H54 (cell line): ENCODE data around the gene FGF14.

ENCODE experiments used
- DNase-seq: peaks from one replicate; pipeline ENCODE4 v3.0.0; 2011; ENCODE audit warnings: low spot score, mixed read lengths; ENCODE audit not compliant: insufficient read length
- FAIRE-seq: peaks from 3 replicates; lab custom pipeline; 2011; peaks lifted over from hg19 to GRCh38; lab: Jason Lieb, UNC
- POLR2A ChIP-seq: IDR thresholded peaks from 2 replicates; pipeline ENCODE4 v1.6.1; 2011; ENCODE audit warnings: low read depth, mild to moderate bottlenecking, low read length

The FGF14 gene

DNA sequence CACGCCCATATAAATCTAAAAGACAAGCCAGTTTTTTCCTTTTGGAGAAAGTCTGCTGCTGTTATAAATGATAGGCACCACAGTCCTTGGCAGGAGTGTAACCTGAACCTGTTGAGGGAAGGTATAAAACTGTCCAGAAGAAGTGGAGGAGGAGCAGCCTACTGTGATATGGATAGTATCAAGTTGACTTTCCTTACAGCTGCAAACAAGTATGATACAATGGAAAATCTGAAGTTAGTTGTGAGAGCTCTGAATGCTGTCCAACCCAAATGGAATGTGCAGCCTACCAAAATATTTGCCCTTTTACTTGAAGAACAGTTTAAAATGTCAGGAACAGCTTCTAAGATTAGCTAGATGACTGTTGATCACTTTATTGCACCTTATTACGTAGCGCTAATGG, 399.6 kb downstream of the FGF14 start:
- FAIRE-seq (no peak), DNase-seq (no peak)
- no peak for TF ChIP-seq POLR2A

DNA sequence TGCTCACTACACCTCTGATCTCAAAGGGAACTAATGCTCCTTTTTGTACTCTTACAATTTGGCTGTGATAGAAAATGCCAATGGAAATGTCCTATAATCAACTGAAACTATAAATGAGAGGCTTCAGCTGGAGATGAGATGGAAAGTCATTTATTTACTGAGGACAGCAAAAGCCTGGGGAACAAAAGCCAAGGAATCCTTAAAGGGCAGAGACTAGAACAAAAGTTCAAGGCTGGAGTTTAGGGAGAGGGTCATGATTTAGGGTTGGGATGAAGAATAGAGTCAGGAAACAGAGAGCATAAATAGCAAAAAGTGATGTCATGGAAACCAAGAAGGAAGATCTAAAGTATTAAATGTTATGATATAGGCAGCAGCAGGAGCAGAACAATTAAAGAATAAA, 401.1 kb downstream of the FGF14 start:
- FAIRE-seq (no peak), DNase-seq (no peak)
- TF ChIP-seq POLR2A: no peak

DNA sequence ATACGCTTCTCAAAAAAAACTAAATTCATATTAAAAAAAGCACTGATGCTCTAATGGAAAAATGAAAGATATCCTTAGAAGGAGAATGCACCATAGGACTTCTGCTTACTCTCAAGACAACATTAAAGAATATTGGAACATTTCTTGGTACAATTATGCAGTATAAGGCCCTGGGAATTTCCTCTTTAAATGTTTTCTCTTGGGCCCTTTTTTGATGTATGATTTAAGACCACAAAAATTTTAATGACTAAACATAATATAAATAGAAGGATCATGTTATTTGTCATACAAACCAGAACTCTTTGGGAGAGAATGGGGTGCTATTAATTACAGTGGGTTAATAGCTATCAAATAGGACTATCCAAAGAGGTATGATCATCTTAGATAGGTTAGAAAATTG, 403.7 kb downstream of the FGF14 start:
- no peak for TF ChIP-seq POLR2A
- DNase-seq (no peak), FAIRE-seq (no peak)

DNA sequence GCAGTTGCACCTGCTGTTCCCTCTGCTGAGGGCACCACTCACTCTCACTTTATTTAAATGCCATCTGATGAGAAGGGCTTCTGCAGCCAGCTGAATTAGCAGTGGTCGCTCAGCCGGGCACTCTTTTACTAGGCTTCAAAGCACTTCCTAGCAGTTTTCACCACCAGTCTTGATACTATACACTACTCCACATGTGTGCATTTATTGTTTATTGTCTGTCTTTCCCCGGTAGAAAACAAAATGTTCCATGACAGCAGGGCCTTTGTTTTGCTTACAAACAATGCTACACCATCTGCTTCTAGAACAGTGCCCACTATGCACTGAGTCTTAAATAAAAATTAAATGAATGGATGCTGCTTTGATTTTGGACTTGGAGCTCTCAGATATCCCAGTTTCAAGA, 404.9 kb downstream of the FGF14 start:
- no peak for TF ChIP-seq POLR2A
- FAIRE-seq (no peak), DNase-seq (no peak)

DNA sequence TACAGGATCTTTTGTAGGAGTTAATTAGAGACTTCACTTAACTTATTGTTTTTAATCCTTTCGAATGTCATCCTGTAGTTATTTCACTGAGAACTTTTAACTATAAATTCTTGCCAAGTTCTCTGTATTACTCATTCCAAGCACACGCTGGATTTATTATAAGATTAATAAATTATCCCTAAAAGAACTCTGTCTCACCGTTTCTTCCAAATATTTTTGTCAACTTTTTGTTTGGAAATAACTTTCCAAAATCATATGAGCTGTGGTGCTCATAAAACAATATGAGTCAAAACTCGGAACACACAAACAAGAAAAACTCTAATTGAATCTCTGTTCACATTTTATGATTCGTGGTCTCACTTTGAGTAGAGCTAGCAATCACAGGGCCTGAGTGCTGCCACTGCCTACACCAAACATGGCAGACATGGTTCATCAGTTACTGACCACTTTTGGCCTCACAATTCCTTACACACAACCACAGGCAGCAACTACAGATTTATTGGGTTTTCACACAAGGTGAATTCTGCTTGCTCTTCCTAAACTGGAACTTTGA, 412.0 kb downstream of the FGF14 start:
- DNase-seq (no peak), FAIRE-seq (no peak)
- TF ChIP-seq POLR2A: no peak

DNA sequence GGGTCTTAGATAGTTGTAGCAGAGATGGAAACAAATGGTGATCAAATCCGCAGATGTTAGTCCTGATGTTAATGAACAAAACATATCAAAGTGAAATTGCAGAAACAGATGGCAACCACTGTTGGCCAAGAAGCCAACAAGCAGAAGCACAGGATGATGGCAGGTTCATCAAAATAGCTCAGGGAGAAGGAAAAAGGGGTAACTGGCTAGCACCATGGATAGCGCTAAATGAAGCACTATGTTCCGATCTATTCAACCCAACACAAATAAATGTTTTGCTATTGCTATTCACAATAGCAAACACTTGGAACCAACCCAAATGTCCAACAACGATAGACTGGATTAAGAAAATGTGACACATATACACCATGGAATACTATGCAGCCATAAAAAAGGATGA, 413.7 kb downstream of the FGF14 start:
- no peak for TF ChIP-seq POLR2A
- FAIRE-seq (peak; percentile 60), DNase-seq (no peak)

DNA sequence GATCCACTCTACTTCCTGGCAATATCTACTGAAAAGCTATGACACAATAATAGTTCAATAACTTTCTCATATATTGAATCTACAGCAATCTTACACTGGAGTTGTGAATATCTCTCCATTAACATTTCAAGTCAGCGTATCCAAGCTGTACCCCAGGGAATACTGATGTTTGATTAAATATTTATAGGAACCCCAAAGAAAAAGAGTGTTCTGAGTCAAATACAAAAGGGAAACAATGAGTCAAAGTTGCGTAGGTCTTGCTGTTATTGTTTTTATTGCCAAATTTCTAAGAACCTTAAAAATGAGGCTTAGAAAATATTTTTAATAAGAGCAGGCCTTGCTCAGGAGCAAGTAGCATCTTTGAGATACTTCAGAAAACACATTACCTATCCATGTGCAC, 415.5 kb downstream of the FGF14 start:
- TF ChIP-seq POLR2A: no peak
- no peak for DNase-seq
- FAIRE-seq: no peak

DNA sequence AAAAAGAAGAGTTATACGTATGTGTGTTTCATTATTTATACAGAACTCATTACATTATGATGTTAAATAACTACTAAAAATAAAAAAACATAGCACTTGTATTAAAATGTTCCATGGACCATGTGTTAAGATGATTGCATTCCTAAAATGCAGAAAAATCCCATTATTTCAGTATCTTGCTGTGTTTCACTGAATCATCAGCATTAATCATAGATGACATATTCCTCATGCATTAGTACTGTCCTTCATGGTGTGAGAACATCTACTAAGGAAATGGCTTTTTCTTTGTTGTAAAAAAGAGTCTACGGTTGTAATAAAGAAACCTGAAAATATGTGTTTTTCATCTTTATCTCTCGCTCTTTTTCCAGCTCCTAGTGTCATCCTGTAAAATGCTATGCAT, 416.5 kb downstream of the FGF14 start:
- FAIRE-seq (peak; percentile 84), DNase-seq (no peak)
- TF ChIP-seq POLR2A: no peak

DNA sequence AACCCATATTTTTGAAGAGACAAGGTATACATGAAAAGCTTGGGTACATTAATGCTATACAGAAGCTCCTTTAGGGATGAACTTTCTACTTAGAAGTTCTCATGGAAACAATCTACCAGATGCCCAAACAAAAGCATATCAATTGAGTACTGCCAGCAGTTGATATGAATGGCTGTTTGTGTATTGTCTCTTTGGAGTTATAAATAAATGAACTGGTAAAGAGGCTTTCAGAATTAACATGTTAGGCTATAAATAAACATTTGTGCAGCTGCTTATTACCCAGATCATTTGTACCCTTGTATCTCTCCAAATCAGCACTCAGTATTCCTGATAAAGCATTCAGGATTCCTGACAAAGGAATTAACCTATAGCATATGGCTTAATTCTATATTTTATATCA, 418.9 kb downstream of the FGF14 start:
- FAIRE-seq: no peak
- no peak for TF ChIP-seq POLR2A
- no peak for DNase-seq

DNA sequence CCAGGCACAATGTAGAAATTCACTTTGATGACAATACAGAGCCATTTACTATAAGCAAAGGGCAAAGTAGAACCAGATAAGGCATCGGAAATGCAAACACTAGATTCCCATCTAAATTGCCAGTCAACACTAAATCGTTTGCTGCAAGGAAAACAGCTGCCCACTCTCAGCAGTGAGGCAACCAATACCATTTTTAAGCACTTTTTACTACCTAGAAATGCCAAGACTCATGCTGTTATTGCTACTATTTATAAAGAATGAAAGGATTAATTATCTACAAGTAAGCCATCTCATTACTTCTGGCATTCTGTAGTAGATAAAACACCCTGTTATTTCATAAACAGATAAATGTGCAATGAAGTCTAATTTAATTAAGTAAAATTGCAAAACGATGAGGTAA, 422.0 kb downstream of the FGF14 start:
- no peak for DNase-seq
- TF ChIP-seq POLR2A: no peak
- peak; percentile 48 for FAIRE-seq

DNA sequence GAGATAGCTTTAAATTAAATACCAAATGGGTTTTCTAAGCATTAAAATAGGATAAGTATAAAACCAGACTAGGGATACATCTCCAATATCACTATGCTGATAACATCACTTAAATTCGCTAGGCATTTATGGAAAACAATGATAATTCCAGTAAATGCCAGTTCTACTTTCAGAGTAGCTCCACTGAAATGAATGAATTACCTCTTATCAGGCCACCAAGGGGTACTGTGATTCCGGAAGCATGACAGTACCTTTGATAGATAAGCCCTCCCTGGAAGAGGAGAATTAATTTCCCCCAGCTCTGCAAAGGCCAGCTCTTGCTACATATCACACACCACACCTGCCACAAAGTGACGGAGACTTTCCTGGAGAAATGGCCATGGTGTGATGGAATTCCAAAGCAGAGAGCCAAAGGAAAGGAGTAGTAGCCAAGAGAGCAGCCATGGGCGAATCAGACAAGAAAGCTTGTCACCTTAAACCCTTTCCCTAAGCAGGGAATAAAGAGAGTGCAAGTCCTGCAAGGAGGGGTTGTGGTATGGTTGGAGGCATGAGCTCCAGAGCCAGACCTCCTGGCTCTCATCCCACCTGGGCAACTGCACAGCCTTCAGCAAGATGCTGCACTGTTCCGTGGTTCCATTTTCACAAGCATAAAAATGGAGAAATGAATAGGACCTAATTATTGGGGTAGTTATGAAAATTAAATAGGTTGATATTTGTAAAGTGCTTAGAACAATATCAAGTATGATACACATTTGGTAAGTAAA, 423.1 kb downstream of the FGF14 start:
- DNase-seq (no peak), FAIRE-seq (no peak)
- TF ChIP-seq POLR2A: no peak

DNA sequence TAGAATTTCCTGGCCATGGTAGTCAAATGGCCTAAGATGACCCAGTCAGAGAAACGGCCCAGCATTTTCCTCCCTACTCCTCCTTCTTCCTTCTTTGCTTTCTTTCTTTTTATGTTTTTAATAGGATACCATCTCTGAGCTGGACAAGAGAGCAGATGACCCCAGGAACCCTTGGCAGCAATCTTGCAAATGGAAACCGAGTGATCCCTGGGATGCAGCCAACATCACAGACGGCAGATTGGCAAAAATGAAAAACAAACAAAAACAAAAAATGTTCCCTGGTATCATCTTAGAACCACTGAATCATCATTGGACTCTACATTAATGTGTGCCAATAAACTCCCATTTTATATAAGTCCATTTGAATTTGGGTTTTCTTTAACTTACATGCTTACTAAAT, 424.4 kb downstream of the FGF14 start:
- TF ChIP-seq POLR2A: no peak
- DNase-seq: no peak
- FAIRE-seq: no peak

DNA sequence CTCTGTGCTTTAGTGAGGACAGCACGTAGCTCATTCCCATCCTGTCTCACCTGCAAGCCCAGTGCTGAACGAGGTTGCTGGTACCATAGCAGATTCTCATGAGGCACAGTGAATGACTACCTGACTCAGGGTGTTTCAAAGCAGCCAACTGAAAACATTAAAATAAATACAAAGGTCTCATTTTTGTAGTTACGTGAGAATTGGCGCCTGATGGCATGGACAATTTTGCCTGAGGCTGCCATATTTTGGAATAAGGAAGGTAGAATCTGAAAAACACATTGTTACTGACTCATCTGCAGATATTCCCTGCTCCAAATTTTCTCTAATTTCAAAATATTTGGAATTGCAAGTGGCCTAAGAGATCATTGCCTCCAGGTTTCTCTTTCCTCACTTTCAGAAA, 429.7 kb downstream of the FGF14 start:
- FAIRE-seq: no peak
- no peak for TF ChIP-seq POLR2A
- DNase-seq: no peak

DNA sequence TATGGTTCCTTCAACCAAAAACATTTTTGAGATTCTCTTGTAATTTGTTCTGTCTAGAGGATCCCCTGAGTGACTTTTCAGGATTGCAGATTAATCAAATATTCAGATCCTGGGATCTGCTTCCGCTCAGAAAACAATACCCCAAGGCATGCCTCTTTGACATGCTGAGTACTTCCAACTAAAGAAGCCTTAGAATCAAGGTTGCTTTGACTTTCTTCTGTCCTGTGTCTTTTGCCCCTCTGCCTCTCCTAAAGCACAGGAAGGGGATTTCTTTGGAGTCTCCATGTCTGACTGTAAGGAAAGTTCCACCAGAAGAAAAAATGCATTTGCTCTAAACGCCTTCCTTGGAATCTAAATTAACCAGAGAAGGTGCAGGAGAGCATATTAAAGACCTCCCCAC, 431.5 kb downstream of the FGF14 start:
- TF ChIP-seq POLR2A: no peak

DNA sequence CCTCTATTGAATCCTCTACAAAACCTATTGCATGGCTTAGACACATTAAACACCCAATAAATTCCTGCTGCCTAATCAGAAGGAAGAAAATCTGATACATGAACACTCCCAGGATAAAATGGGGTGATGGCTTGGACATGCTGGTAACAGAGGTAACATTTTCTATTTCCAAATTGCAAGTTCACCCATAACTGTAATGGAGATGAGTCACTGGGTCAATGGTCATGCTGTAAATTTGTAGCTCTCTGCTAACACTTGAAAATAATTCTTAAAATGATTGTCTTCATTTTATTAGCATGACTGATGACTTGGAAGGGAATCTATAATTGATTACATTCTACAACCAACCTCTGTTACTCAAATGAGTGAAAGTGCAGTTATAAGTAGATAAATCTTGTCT, 434.1 kb downstream of the FGF14 start:
- no peak for DNase-seq
- no peak for TF ChIP-seq POLR2A
- FAIRE-seq: no peak

More for the DNA sequence above, 431.5 kb downstream of the FGF14 start:
- DNase-seq: no peak
- FAIRE-seq: no peak
